NCI-H1092 (cell line): ENCODE results near the gene CD79B.

Experiments used
- DNase-seq: peaks from one replicate; lab custom pipeline; 2025; lab: John Stamatoyannopoulos, UW

CD79B gene

DNA sequence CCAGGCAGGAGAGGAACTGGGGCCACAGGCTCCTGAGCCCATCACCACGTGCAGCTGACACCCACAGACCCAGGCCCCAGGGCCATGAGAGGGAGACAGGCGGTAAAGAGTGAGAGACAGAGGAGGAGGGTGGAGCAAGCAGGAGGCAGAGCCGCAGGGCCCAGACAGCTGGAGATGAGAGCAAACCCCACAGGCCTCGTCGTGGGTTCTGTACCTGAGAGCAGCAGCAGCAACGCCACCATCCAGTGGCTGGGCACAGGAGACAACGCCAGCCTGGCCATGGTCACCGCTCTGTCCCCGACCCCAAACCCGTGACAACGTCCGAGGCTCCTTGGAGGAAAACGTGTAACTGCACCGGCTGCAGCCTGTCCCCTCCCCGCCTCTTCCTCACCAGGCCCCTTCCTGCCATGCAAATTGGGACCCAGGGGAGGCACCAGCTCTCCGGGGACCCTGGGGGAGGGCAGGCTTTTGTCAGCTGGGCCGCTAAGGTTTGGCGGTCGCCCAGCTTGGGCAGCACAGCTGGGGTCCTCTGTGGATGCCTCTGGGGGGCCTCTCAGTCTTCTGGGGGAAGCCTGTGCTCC, at the start of gene CD79B:
Gene CD79B, minus strand, starts transcription at position 351 of the 581 bp plus-strand sequence. Its CDS starts 70 bp downstream, at position 281.
- DNase-seq, result no peak

DNA sequence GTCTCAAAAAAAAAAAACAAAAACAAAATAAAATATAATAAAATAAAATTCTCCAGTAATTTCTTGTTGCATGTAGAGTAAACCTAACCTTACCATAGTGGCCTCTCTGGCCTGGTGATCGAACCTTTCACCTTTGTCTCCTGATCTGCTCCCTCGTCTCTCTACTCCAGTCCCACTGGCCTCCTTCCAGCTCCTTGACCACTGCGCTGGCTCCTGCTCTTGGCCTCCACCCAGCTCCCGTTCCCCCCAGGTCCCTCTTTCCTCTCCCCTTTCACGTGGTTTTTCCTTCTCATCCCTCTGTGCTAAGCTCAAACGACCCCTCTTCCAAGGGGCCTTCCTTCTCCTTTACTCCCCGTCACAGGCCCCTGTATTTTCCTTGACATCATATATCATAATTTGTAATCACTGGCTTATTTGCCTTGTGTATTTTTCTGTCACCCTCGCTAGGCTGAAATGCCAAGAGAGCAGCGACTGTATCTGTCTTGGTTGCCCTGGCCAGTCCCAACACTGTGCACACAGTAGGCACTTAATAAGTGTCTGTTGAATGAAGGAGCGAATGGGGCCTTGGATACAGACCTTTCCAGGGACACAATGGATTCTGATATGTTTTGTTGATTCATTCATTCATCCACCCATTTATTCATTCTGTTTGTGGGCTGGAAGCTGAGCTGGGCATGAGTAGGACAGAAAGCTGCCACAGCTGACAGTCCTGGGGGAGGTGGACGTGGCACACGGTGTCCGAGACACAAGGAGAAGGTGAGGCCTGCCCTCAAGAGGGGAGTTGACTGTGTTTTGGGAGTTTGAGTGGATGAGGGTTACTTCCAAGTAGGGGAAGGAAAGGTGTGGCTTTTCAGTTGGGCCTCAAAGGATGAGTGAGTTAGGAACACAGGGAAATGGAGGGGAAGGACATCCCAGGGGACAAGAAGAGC, 46.4 kb upstream of the CD79B start:
- DNase-seq, result no peak

DNA sequence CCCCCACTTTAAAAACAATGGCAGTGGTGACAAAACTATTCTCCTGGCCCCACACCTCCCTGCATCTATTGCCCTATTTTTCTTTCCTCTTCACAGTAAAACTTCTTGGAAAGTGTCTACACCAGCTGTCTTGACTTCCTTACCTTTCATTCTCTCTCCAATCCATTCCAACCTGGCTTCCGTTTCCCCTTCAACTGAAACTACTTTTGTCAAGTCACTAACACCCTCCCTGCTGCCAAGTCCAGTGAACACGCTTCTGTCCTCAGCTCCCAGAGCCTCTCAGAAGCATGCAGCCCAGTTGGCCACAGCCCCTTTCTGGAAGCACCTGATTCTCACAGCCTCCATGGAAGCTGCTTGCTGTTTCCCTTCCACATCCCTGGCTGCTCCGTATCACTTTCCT, 44.6 kb upstream of the CD79B start:
- no peak for DNase-seq

DNA sequence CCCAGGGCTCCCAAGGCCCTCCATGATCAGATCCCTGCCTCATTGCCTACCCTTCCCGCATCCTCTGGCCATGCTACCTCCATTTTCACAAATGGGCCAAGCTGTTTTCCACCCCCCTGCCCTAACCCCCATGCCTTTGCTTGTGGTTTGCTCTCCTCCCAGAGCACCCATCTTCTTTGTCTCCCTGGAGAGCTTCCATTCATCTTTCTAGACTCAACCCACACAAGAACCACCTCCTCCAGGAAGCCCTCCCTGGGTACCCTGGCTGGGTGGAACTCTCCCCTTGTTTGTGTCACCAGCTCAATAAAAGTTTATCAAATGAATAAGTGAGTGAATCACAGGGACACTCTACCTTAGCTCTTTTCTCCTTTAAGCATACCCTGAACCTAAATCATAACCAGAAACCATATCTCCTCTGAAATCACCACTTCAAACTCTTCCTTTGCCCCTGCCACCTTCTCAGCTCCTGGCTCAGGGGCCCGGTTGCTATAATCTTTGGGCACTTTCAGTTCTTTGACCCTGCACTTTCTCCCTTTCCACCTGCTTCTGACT, 43.5 kb upstream of the CD79B start:
- no peak for DNase-seq

DNA sequence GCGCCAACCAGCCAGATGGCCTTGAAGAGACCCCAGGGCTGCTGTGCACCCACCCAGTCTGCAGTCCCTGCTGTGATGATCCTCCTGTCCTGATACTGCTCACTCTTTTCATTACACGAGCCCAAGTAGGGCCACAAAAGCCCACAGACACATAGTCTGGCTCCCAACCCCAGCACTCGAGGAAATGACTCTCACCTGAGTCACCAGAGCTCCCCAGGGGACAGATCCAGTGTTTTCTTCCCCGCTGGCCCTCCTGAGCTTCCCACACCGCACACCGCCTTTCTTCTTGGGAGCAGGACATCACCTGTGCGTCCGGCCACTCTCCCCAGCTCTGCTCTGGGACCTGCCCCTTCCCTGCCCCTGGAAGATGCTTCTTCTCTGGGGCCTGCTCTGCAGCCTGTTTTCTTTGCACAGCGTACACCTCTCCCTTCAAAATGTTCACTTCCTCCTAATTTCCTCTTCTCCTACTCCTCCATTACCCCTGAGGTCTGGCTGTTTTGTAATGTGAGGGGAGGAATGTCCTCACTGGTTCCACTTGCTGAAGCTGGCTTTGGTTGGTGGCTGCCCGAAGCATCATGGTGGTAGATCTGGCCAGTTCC, 42.6 kb upstream of the CD79B start:
- no peak for DNase-seq

DNA sequence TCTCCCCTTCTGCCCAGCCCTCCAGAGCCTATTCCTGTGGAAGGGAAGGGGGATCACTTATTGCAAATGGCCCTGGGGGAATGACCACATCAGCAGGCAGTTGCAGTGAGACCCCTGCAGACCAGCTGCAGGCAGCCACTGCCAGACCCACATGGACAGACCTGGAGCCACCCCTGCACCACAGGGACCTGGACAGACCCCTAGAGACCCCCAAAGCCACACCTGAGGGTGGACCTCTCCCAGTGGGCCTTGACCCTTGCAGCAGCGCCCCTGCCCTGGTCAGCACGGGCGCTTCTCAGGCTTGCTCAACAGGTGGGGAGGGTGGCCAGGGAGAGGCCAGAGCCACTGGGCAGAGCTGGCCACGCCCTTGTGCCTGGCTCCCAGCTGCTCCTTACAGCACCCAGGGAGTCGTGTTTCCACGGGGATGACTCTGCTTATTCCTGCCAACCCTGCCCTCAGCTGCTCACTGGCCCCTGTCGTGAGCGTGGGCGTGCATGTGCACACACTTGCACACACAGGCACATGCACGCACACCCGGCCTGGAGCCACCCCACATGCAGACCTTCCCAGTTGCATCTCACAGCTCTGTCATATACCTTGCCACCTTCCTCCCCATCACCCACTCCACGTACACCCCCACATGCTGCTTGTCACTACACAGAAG, 41.9 kb upstream of the CD79B start:
- DNase-seq, result no peak

DNA sequence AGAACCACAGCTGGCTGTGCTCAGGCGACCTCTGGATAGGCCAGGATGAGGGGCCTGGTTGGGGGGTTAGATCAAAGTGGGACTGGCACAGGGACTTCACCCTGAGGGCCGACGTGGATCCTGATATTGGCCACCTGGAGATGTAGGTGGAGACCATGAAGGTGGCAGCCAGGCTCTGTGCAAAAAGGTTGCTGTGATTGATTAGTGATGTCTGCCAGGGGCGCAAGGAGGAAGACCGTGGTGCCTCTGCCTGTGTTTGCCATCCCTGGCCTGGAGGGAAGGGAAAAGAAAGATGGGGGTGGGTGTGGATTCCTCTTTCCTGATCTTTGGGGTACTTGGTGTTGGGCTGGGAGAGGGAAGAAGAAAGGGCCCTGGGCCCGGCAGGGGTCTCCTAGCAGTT, 41.1 kb upstream of the CD79B start:
- no peak for DNase-seq

DNA sequence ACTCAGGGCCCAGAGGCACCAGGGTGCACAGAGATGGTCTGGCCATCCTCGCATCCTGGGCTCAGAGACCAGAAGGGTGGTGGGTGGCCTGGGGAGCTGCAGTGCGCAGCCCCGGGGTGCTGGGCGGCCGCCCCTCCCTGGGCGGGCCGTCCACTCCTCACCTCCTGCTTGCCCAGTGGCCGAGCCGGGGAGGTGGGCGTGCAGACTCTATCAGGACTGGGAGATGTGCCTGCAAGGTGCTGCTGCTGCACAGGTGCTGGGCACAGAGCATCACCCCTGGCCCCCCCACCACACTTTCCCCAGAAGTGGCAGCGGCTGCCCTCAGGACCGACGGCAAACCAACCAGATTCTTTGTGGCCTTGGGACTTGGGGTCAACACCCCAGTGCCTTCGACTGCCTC, 40.7 kb upstream of the CD79B start, which contains the start of gene SCN4A:
Gene SCN4A, minus strand, starts transcription at position 123 of the 400 bp plus-strand sequence. Its CDS starts 77 bp downstream, at position 46.
- DNase-seq, result no peak

DNA sequence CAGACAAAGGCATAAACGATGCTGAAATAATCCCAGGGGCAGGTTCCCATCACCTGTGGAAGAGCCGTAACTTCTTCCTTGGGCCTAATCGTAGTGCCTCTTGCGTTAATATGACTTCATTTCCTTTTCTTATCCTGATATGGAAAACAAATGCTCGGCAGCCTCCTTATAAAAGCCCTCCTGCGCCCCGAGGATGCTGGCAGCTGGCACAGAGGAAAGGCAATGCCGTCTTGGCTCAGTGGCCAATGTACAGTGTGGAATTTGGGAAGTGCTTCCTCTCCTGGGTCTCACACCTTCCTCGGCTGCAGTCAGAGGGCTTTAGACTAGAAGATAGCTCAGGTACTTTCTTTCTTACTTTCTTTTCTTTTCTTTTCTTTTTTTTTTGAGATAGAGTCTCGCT, 37.1 kb upstream of the CD79B start:
- no peak for DNase-seq

DNA sequence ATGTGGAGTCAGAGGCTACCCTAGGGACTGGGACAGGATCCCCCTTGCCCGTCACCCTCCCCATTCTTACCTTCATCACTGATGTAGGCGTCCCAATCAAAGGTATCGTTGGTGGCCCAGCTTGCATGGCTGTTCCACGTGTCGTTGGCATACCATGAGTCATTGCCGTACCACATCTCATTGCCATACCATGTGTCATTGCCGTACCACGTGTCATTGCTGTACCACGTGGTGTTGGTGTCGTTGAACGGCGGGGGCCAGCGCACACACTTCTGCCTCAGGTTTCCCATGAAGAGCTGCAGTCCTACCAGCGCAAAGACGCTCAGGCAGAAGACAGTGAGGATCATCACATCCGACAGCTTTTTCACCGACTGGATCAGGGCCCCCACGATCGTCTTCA, 35.8 kb upstream of the CD79B start:
- DNase-seq, result no peak

DNA sequence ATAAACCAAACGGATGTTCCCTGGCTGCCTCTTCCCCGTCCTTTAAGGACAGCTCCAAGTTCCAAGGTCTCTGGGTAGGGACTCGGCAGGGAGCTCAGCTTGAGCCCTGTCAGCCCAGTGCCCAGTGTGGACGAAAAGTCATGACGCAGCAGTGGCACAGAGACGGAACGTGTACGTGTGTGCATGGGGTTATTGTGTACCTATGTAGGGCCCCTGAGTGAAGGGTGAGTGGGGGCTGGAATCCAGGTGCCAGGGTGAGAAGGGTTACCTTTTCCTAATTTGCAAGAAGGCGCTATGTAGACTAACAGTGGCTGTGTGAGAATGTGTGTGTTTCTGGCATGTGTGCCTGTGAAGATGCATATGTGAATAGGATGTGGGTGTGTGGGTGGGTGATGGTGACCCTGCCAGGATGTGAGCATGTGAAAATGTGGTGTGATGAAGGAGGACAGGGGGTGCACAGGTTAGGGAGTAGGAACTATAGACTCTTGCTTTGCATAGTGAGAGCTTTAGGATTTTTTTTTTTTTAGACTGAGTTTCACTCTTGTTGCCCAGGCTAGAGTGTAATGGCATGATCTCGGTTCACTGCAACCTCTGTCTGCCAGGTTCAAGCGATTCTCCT, 34.6 kb upstream of the CD79B start:
- no peak for DNase-seq

DNA sequence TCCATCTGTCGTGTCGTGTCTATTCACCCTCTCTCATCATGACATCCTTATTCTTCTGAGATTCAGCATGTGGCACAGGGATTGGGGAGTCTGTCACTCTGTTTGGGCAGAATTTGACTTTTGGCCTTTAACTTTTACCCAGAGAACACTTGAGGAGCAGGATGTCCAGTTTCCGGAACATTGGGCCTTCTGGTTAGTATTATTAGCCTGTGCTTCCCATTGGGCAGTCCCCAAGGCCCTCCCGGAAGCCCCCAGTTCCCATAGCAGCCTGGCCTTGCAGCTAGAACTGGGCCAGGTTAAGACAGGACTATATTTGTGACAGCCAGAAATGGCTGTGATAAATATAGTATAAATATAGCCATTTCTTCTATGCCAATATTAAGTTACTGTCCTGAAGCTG, 31.0 kb upstream of the CD79B start:
- DNase-seq, result no peak

DNA sequence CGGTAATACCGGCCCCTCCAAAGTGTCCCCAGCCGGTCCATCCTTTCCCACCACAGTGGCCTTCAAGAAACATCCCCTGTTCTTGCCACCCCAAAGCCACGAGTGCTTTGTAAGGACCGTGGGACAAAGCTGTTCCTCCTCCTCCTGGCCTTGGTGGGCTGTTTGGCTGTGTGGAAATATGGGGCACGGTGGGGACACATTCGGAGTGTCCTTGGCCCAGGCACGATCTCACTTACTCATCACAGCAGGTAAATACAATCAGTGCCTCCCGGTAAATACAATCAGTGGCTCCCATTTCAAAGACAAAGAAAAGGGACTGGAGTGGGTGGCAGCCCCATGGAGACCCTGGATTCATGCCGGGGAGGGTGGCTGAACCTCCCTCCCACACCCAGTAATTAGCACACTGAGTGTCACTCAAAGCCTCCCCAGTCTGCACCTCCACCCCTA, 30.2 kb upstream of the CD79B start:
- no peak for DNase-seq

DNA sequence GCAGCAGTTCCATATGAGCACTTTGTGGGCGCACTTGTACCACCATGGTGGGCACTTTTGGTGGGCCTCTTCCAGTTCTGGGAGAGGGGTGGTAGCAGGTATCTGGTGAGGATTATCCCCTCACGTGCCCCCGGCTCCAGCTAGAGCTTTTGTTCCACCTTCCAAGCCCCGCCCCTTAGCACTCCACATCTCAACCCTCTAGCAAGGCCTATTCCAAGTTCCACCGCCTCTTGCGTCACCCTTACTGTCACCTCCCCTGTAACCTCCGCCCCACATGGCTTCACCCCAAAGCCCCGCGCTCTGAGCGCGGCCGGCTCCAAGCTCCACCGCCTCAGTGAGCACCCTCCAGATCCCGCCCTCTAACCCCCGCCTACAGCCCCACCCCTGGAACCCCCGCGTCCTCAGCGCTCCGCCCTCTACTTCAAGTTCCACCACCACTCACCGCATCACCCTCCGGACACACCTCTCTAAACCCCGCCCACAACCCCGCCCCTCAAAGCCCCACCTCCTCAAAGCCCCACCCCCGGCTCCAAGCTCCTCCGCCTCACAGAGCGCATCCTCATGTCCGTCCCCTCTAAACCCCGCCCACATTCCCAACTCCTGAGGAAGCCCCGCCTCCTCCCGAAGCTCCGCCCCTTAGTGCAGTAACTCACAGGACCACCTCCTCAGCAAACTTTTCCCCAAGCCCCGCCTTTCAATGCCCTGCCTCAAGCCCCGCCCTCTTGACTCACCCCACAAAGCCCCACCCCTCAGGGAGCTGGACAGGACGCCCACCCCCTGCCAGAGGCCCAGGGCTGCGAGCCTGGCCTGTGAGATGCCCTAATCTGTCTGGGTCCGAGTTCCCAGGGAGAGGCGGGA, 29.5 kb upstream of the CD79B start:
- no peak for DNase-seq

DNA sequence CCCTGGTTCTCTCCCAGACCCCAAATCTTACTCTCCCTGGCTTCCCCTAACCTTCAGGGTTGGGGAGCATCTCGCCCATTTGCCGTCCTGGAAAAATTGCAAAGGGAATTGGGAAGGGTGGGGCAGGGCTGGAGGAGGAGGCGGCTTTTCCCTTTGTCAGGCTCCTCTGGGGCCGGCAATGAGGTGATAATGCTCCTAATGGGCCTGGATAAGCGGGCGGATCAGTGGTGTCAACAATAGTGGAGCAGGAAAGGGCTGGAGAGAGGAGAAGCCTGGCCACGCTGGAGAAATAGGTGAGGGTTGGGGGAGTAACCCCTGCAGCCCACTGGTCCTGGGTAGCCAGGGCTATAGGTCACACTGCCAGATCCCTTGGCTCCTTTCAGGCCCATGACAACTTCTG, 28.3 kb upstream of the CD79B start:
- no peak for DNase-seq

DNA sequence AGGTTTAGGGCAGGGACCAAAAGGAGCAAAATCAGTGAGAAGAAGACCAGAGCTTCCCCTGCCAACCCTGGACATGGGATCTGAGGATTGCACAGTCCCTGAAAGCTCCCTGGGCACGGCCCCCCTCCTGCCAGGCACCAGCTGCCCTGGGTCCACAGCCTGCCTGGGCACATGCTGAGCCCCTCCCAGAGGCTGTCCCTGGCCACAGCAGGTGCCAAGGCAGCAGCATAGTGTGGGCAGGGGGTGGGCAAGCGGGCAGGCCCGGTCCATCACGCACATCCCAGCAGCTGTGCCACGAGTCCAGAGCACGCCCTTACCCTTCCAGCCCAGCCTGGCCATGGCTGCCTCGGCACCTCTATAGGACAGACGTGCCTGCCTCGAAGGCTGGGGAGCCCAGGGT, 27.9 kb upstream of the CD79B start:
- DNase-seq, result no peak

DNA sequence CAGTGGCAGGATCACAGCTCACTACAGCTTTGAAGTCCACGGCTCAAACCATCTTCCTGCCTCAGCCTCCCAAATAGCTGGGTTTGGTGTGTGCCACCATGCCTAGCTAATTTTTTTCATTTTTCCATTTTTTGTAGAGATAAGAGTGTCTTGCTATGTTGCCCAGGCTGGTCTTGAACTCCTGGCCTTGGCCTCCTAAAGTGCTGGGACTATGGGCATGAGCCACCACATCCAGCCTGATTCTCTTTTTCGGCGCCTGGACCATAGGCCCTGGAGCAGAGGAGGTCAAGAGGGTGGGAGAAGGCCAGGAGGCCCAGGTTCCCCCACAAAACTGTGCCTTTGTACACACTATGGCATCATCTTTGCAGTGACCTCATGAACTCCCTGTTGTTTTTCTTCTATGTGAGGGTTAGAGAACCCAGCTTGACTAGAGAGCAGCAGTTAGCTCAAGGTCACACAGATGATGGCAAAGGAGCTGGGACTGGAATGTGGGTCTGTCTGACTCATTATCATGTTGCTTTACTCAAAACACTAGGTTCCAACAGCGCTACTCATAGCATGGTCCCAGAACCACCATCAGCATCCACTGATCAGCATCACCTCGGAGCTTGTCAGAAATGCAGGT, 24.3 kb upstream of the CD79B start:
- no peak for DNase-seq

DNA sequence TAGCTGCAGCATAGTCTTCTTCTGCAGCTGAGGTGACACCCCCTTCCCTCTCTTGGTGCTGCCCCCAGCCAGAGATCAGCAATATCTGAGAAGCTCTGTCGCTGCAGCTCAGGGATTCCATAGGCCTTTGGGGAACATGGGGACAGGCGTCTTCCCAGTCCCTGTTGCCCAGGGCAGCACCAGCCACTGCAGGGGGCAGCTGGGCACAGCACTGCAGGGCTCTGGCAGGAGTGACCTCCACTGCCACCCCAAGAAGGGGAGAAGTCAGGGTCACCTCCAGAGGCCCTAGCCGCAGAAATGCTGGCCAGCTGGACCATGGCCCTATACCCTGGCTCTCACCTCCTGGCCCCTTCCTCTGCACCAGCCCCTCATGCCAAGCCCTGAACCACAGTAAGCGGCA, 23.7 kb upstream of the CD79B start:
- no peak for DNase-seq

DNA sequence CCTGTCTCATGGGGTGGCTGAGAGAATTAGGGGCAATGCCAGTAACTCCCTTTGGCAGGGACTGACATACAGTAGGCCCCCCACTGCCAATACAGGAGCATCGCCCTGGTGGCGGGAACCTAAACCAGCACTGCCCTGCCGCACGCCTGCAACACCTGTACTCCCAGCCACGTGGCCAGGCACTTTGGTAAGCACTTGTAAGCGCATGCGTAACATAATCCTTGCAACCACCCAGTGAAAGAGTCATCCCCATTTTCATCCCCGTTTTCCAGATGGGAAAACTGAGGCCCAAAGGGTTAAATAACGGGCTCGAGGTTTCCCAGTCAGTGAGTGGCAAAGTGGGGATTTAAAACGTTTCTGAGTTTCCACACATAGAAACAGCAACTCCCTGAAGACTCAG, 23.1 kb upstream of the CD79B start:
- no peak for DNase-seq

DNA sequence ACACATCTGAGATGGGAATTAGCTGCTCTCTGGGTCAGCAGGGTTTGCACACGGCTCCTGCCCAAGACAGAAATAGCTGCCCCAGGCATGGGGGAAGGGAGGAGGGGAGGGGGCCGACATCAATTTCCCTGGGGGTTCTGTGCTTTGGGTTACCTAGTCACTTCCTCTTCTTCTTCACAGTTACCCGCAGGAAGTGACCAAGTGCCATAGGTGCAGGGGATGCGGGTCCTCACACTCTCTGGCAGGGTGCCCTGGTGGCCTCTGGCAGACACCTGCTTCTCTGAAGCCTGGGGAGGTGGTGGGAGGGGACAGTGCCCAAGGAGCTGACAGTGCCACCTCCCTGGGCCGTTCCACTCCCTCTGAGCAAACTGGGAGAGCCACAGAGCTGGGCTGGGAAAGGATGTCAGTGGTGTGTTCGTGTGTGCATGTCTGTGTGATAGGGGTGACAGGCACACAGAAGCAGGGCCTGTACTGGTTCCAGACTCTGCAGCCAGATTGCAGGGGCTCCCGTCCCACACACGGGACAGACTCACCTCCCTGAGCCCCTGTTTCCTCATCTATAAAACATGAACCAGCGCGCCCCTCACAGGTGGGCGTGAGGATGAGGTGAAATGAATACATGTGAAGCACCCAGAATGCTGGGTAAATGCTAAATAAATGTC, 22.4 kb upstream of the CD79B start:
- no peak for DNase-seq
